NCI-H748 treated with DMSO at 0.1 percent for 48 hours (cell line): ENCODE measurements around the gene PIM3.

Experiments used
- DNase-seq: peaks from one replicate; lab custom pipeline; 2025; lab: John Stamatoyannopoulos, UW

Gene PIM3

DNA sequence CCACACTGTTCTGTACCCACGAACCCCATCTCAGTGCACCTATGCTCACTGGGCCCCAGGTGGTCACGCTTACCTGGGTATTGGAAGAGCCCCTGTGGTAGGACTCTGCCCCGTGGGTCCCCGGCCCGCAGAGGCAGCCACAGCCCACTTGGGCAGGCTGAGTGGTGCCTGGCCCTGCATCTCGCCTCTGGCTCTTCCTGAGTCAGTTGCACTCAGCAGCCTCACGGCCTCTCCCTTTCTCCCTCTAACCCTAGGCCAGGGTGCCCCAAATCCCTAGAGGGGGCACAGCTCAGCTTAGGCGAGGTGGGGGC, 32.4 kb upstream of the PIM3 start:
- no peak for DNase-seq

DNA sequence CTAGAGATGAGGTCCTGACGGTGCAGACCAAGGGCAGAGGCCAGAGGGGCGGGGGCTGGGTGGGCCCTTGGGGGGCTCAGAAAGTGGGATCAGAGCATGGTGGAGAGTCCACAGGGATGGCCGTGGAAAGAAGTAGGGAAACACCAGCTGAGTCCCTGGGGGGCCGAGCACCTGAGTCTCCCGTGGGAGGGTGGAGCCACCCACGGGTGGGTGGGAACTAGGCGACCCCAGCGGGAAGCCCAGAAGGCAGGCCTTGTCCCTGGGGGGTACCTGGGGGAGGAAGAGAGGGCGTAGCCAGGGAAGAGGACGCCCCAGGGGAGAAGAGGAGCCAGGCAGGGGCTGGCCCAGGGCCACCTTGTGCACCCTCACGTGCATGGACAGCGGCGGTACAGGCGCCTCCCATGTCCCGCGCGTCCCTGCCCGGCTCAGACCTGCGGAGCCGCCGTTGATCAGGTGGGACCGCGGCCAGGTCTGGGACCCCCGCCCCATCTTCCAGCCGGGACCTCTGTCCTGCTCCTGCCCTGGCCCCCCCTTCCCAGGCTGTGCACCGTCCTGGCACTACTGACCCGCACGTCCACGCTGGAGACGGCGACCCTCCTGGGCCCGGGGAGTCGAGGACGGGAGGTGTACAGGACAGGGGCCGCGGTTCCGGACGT, 31.9 kb upstream of the PIM3 start:
- DNase-seq, result no peak

DNA sequence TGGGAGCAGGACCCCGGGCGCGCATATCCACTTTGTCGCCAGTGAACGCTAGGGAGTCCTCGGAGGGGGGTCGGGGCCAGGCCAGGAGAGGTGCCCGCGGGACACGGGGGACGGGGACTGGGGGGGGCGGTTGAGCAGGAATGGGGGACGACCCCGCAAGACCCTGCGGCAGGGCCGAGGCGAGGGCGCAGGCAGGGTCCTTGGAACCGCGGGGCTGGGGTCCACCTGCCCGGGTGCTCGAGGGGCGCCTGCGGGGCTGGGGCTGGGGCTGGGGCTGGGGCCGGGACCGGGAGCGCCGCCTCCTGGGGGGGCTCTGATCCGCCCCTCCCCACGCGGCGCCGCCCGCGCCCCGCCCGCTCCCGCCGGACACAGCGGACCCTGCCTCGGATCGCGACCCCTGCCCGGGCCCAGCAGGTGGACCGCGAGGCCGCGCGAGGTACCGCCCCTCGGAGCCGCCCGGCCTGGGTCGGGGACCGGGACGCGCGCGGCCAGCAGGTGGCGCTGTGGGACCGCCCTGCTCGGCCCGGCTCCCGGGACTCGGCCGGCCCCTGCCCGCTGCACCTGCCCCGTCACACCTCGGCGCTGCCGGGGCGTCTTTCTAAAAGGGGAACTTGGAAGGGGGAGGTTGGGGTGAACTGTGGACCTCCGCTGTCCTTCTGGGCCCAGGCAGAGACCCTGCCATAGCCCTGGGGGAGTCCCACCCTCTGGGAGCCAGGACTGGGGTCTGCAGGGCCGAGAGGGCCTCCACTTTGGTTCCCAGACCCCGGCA, 31.2 kb upstream of the PIM3 start:
- peak; percentile 22 for DNase-seq

DNA sequence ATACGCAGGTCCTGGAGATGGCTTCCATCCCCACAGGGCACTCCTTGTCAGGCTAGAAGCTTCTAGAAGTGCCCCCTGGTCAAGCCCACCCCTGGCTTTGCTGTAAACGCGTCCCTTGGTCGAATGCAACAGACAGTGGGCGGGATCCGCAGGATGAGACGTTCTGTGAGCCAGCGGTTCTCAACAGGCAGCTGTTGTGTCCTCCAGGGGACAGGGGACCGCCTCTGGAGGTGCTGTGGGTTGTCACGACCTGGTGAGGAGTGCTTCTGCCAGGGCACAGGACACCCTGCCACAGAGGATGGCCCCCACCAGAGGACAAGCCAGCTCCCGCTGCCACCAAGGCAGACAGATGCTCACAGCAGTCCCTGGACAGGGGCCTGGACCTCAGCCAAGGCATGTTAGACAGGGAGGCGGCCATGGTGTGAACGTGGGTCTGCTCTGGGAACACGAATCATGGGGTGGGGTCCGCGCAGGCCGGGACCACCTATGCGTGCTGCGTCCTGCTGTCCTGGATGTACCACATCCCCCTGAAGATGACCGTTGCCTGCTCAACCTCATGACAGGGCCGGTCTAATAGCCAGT, 30.5 kb upstream of the PIM3 start:
- DNase-seq, result no peak

DNA sequence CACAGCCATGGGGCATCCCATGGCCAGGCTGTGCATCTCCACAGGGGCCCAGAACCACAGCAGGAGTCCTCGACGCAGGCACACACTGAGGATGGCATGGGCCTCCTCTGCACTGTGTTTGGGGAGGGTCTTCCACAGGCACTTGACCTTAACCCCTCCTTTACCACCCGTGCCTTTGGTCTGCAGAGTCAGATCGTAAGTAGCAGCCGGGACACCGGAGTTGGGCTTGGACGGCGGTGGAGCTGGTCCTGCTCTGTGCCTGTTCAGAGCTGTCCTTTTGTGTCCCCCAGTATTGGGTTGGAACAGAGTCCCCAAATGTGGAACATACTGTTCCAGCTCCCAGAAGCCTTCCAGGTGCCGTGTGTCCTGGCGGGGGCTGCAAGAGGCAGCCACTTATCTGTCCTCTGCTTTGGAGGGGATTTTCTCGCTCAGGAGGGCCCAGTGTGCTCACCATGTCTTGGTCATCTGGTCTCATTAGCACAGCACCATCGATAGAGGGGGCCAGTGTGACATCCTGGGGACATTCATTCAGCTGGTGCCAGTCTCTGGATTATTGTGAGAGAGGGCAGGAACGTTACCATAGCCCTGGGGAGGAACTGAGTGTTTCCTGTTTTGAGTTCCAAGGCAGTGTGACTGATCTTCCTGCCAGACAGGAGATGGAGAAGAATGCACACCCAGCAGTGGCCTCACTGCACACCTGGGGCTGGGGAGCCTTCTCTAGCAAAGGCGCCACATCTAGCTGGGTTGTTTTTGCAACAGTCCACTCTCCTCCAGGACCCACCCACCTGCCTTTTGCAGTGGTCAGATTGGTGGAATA, 29.8 kb upstream of the PIM3 start:
- peak; percentile 89 for DNase-seq

DNA sequence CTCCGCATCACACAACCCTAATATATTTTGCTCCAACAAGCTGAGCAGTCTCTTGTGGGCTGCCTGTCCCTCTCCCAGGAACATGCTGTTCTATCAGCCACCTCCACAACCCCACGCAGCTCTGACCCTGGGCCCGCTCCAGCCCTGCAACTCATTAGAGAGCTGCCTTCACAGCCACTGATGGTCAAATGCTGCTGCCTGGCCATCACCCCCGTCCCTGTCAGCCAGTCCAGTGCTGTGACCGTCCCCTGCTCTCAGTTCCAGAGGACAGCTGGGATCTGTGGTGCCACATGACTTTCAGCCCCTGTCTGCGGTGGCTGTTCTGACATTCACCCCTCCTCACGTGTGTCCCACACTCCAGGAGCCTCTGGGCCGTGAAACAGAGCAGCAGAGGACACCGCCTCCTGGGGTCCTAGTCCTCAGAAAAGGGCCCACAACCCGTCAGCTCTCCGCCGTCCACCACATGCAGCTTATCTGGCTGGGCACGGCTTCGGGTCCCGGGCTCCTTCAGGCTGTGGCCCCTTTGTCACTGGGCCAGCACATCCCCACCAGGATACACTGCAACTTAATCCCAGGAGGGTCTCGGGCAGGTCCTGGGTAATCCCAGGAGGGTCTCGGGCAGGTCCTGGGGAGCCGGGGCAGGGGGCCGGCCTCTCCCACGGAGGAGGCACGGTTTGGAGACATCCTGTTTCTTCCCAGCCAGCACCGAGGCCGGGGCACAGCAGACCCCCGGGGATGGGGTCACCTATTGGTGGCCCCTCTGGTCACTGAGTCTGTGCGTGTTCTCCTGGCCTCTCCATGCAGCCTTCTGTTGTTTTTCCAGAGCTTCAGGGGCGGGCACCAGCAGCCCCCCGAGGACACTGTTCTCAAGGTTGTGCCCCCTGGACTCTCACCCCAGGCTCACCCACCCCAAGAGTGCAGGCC, 27.1 kb upstream of the PIM3 start:
- DNase-seq, result no peak

DNA sequence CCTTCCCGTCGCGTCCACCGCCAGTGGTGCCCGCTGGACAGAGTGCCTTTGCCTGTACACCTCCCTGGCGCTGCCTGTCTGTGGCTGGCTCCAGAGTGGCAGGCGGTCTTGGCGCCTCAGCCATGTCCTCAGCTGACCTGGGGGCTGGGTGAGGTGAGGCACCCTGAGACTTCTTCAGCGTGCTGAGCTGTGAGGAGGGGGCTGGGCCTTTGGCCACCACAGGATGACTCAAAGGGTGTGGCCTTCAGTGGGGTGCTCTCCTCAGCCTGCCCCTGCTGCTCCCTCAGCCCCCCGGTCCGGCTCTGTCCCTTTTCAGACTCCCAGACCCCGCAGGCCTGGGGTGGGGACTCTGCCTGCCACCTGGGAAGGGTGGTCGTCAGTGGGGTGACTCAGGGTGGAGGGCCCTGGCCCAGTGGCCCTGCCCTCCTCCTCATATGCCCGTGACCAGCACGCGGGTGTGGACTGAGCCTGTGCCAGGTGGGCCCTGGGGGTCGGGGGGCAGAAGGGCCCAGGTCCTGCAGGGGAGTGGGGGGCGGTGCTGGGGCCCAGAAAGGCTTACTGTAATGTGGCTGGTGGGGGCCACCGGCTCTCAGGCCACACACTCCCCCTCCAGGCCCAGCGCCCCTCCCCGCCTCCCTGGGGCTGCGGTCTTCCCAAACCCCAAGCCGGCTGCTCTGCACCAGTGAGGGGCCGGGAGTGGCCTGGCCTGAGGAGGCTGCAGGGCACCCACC, 26.2 kb upstream of the PIM3 start:
- DNase-seq, result no peak

DNA sequence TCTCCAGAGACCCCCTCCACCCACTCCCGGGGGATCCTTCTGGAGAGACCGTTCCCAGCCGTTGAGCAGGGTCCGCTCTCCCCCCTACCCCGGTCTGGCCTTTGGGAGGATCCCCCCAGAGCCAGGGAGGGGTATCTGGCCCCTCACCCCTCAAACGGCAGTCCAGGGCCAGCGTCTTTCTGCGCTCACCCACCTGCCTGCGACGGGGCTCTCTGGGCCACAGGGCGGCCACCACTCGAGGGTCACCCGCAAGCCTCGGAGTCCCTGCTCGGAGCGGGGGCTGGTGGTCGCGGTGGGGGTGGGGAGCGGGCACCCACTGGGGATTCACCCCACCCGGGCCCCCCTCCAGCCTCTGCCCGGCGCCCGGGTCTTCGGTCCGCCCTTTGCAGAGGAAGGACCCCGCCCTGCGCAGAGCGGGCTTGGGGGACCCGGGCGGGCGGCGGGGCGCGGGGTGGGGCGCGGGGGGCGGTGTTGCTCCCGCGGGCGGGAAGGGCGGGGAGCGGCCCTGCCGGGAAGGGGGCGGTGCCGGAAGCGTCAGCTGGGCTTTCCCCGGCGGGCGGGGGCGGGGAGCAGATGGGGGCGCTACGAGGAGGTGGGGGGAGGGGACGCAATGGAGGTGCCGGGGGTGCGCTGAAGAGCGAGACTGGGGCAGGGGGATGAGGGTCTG, 25.5 kb upstream of the PIM3 start:
- DNase-seq, result no peak

DNA sequence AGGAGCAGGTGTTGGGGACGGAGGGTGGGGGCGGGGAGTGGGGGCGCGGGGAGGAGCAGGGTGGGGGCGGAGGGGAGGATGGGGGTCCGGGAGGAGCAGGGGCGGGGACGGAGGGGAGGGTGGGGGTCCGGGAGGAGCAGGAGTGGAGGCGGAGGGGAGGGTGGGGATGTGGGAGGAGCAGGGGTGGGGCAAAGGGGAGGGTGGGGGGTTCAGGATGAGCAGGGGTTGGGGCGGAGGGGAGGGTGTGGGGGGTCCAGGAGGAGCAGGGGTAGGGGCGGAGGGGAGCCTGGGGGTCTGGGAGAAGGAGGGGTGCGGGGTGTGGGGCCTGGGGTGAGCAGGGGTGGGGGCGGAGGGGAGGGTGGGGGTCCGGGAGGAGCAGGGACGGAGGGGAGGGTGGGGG, 25.0 kb upstream of the PIM3 start:
- no peak for DNase-seq

DNA sequence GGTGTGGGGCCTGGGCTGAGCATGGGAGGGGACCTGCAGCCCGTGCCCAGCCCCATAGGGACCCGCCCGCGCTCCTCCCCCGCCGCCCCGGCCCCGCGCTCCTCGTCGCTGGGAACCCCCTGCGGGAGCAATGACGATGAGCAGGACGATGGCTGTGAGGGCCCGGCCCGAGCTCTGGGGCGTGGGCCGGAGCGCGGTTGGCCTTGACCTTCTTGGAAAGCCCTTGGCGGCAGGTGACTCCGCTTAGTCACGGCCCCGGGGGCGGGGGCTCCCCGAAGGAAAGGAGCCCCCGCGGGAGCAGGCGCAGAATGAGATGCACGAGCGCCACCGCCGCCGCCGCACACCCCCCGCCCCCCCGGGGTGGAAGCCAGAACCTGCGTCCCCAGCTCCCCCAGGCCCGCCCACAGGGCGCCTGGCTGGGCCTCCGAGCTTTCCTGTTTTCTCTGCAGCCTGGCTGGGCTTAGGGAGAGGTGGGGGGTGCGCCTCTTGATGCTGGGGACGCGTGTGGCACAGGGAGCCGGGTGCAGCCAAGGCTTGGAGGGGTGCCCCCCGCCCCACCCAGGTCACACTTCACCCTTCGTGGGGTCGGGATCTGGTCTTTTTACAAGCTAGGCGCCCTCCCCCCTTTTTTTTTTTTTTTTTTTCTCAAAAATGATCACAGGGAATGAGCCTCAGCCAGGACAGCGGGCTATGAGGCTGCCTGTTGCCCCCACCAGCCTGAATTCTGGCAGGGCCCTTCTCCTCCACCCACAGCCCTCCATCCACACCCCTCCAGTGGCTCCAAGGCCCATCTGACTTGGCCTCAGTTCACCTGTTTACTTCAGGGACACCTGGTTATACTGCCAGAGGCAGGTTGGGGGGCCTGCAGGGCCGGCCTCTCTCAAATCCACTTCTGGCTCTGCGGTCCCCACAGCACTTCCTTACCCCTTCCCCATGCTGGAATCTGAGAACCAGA, 24.3 kb upstream of the PIM3 start:
- DNase-seq, result peak; percentile 48

DNA sequence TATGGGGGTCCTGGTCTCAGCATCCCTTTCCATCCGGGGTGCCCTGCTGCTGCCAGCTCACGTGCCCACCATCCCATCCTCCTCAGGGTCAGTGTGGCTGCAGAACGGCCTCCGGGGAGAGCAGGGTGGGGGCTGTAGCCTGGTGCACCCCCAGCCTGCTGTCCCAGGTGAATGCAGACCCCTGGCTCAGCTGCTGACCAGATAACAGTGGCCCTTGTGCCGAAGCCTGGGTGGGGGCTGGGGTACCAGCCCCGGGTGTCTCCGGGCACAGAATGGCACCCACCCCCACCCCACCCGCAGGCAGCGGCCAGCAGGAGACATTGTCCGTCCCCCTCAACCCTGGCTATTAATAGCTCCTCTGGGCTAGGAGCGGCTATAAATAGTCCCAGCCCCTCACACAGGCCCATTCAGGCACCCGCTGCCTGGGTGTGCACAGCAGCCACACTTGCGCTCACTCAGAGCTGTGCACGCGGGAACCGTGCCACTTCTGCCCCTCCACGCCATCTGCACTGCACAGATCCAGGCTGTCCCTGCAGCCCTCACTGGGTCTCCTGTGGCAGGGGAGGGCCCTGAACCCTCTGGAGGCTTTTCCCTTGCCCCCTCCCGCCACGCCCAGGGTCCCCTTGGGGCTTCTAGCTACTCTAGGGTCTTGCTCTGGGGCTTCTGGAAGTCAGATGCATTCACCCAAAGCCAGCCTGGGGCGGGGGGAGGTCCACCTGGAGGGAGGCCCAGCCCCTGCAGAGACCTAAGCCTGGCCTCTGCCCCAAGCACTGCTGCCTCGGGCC, 23.4 kb upstream of the PIM3 start:
- no peak for DNase-seq

DNA sequence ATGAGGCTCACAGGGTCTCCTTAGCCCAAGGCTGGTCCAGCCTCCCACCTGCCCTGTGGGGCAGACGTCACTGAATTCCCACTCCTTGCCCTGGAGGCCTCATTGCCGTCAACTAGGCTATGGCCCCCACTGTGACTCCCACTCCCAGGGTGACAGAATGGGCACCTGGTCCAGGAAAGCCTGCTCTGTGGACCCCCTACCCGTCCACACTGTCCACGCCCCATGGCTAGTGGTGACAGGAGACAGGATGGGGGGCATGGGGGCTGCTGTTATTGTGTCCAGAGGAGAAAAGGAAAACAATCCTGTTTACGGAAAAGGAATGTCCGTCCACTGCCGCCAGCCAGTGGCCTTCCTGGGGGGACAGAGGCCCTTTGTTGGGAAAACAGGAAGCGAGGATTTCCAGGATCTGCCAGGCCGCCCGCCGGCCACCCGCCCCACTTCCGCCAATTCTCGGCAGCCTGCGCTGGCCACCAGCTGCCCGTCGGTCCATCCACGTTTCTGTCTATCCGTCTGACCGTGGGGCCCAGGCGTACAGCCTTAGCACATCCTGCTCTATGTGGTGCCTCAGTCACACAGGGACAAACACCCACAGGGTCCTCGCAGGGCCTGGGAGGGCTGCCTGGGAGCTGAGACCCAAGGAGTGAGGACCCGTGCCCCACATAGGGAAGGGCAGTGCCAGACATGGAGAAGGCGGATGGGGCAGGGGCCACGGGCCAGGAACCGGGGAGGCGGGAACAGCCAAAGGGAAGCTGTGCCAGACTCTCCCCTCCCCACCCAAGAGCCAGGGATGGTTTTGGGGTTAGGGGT, 22.6 kb upstream of the PIM3 start:
- no peak for DNase-seq

DNA sequence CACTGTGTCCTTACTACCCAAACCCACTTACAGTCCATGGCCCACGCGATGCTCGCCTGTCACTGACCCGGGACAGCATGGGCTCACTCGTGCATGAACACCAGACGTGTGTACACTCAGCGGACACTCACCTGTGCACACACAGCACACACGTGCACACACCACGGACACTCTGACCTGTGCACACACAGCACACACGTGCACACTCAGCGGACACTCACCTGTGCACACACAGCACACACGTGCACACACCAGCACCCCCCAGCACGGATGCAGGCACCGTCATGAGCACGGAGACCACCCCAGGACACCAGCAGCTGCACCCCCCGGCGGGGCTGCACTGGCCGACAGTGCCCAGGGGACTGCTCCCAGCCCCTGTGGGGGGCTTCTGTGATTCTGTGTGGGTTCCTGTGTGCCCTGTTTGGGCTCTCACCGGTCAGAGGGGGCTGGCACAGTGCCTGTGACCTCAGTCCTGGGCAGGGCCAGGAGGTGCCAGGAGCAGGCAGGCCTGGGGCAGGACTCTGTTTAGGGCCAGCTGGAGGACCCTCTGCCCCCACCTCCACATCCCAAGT, 21.9 kb upstream of the PIM3 start:
- DNase-seq, result no peak

DNA sequence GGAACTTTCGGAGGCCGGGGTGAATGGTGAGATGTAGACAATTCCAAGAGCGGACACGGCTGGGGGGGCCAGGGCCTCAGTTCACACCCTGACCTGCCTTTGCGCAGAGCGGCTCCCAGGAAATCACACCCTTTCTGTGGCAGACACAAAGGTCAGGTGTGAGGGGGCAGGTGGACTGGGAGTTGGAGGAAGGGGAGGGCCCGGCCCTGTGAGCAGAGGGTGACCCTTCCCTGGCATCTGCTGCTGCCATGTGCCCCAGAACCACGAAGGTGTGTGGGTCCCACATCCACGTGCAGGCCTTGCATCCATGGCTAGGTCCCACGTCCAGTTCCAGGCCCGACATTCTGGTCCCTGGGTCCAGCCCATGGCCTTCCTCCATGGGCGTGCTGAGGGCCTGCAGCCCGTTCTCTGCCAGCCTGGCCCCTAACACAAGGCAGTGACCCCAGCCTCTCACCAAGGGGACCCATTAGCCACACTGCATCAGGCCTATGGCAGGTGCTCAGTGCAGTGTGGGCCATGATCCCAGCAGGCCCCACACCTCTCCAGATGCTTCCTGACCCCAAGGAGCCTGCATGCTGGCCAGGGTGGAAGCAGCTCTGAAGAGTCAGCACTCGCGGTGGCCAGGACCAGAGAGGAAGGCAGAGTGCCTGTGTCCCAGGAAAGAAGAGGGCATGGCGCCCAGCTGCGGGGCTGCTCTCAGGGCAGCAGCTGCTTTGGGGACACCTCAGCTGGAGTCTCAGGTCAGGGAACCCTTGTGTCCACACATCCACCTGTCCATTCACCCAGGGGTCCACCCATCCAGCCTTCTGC, 18.9 kb upstream of the PIM3 start:
- DNase-seq, result no peak

DNA sequence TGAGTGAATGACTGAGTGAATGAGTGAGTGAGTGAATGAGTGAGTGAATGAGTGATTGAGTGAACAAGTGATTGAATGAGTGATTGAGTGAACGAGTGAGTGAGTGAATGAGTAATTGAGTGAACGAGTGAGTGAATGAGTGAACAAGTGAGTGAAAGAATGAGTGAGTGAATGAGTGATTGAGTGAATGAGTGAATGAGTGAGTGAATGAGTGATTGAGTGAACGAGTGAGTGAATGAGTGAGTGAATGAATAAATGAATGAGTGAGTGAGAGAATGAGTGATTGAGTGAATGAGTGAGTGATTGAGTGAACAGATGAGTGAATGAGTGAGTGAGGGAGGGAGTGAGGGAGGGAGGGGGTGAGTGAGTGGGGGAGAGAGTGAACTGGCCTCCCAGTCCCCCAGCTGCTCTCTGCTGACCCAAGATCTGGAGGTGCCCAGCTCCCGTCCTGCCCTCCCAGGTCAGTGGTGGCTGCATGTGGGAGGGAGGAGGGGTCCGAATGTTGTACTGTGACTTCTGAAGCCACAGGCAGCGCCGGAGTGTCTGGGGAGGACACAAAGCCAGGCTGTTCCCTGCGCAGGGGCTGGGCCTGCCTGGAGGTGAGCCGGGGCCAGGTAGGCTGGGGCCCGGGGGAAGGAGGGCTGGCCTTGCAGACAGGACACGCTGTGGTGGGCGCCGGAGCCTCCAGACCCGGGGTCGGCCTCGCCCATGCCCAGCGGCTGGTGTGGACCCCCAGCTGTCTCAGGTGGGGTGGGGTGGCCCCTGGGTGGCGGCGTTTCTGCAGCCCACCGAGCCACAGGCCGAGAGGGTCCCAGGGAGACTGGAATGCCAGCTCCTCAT, 17.8 kb upstream of the PIM3 start:
- no peak for DNase-seq

DNA sequence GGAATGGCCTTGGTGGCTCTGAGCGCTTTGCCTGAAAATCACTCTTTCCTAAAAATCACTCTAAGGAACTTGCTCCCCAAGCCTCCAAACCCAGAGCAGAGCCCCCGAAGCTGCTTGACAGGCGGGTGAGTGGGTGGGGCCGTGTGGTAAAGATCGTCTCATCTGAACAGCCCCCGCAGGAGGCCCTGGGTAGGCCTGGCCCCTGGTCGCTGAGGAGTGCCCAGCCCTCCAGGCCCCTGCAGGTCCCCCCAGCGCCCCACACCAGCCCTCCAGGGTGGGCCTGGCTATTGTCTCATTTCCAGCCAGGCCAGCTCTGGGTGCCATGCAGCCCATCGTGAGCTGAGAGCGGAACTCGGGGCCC, 17.2 kb upstream of the PIM3 start:
- DNase-seq, result no peak
